Panc1 (cell line): ENCODE data around the gene METTL25B. TPM values are rescaled to one million over a fixed set of nuclear protein-coding genes. Genes with fewer than 3 reads are reported as not detected.

ENCODE experiments used
- ATAC-seq: fragments of 200-7000 bp; cut with Tn5 transposase; 2 replicates; pipeline ENCODE4 v1.9.1; 2020; ENCODE audit warnings: mild to moderate bottlenecking, moderate library complexity
- BruUV-seq: library from RNA; stranded (reverse); fragments of 400-500 nt; replicated peaks from 2 replicates; lab custom pipeline; 2021; lab: Mats Ljungman, UMichigan
- CTCF ChIA-PET: fragments of 300-600 bp; sonication (Branson Sonifier 250); formaldehyde crosslinking; loops from one replicate; lab custom pipeline; 2022; ENCODE audit warnings: antibody characterized with exemption; lab: Charles Lee
- POLR2A ChIA-PET: fragments of 300-600 bp; sonication (Branson Sonifier 250); formaldehyde crosslinking; loops from one replicate; lab custom pipeline; 2022; ENCODE audit warnings: antibody characterized with exemption; lab: Charles Lee
- DNase-seq: peaks from one replicate; pipeline ENCODE4 v3.0.0-alpha.2; 2010; ENCODE audit warnings: low read depth, low spot score
- H3K27ac ChIP-seq: 2 replicates; pipeline ENCODE4 v1.5.1; 2011; ENCODE audit warnings: mild to moderate bottlenecking, low read length, inconsistent platforms
- H3K27me3 ChIP-seq: fragments of 200-500 bp; sonication (Bioruptor generic); 2 replicates; pipeline ENCODE4 v1.6.0; 2014; ENCODE audit warnings: low read length, inconsistent platforms; ENCODE audit not compliant: control insufficient read depth, insufficient read depth
- H3K36me3 ChIP-seq: fragments of 200-500 bp; sonication (Bioruptor generic); 2 replicates; pipeline ENCODE4 v1.5.1; 2014; ENCODE audit warnings: inconsistent platforms, mild to moderate bottlenecking, low read length, moderate library complexity; ENCODE audit not compliant: control insufficient read depth, insufficient read depth
- H3K4me1 ChIP-seq: 2 replicates; pipeline ENCODE4 v1.5.1; 2011; ENCODE audit warnings: inconsistent platforms, mild to moderate bottlenecking, low read length, moderate library complexity; ENCODE audit not compliant: control insufficient read depth, insufficient read depth
- H3K4me3 ChIP-seq, 2 experiments: 2 replicates each; pipeline ENCODE4 v1.5.1; 2011 to 2012; ENCODE audit warnings: low read depth in 2 of 2, low read length in 2 of 2, mild to moderate bottlenecking in 2 of 2, inconsistent platforms in 1 of 2, moderate library complexity in 1 of 2
- H3K9me3 ChIP-seq: fragments of 200-500 bp; sonication (Bioruptor generic); 2 replicates; pipeline ENCODE4 v1.5.1; 2014; ENCODE audit warnings: low read depth, mild to moderate bottlenecking, inconsistent platforms, low read length, moderate library complexity; ENCODE audit not compliant: control insufficient read depth, insufficient read depth
- POLR2AphosphoS5 ChIP-seq: IDR thresholded peaks from 2 replicates; pipeline ENCODE4 v1.6.1; 2012; ENCODE audit warnings: mild to moderate bottlenecking, low read depth, low read length, moderate library complexity
- SIN3A ChIP-seq: IDR thresholded peaks from 2 replicates; pipeline ENCODE4 v1.6.1; 2012; ENCODE audit warnings: low read depth, mild to moderate bottlenecking, low read length, moderate library complexity, borderline replicate concordance; ENCODE audit not compliant: insufficient read depth
- TCF7L2 ChIP-seq: IDR thresholded peaks from 2 replicates; pipeline ENCODE4 v1.6.1; 2011; ENCODE audit warnings: mild to moderate bottlenecking, low read depth, low read length, inconsistent platforms
- in situ Hi-C: cut with HindIII; loops from 2 replicates; pipeline ENCODE4 v1.10.0; 2016; ENCODE audit warnings: low sequenced_read_pairs, low pct_unique_long_range_greater_than_20kb
- intact Hi-C: fragments of 100-400 bp; cut with micrococcal nuclease; formaldehyde crosslinking; loops from one replicate; pipeline ENCODE4 v1.10.0; 2022; ENCODE audit not compliant: unreplicated experiment
- total RNA-seq: library from RNA; stranded (reverse); gene quantifications from one replicate; pipeline ENCODE4 v1.2.1, GENCODE V29; 2021; ENCODE audit not compliant: unreplicated experiment
- TF ChIP-seq, protein P1 (sequence below), 2 experiments: IDR thresholded peaks; 2 replicates each; pipeline ENCODE4 v1.6.1; 2011 to 2012; ENCODE audit warnings: low read depth in 2 of 2, control low read depth in 1 of 2, low read length in 1 of 2, mild to moderate bottlenecking in 1 of 2, moderate library complexity in 1 of 2; ENCODE audit not compliant: insufficient read depth in 1 of 2
- TF ChIP-seq, protein P2 (sequence below): fragments of 450-650 bp; IDR thresholded peaks from 2 replicates; pipeline ENCODE4 v1.5.1; 2017; ENCODE audit warnings: mild to moderate bottlenecking

Gene METTL25B
- total RNA-seq, 1 experiment from 2014 or later = 32.8 TPM

DNA sequence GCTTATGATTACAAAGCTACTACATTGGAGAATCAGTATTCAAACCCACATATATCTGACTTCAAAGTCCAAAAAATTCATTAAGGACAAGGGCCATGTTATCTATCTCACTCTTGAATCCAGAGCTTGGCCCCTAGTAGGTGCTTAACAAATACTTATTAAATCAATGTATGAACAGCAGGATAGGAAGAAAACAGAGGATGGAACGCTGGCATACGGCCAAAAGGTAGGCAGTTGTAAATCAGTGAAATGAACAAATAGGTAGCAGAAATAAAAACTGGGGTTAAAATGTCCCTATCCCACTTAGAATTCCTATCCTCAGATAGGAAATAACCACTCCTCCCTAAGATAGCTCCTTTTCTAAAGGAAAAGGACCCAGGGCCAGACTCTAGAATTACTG lies 10.6 kb downstream of the METTL25B start:
- no TSS peak for BruUV-seq
- no peak overlapping the region for H3K27ac ChIP-seq
- CTCF ChIA-PET = no interaction called here
- TF ChIP-seq POLR2AphosphoS5 (no peak), TCF7L2 (no peak), SIN3A (no peak)
- TF ChIP-seq, protein P1, sequence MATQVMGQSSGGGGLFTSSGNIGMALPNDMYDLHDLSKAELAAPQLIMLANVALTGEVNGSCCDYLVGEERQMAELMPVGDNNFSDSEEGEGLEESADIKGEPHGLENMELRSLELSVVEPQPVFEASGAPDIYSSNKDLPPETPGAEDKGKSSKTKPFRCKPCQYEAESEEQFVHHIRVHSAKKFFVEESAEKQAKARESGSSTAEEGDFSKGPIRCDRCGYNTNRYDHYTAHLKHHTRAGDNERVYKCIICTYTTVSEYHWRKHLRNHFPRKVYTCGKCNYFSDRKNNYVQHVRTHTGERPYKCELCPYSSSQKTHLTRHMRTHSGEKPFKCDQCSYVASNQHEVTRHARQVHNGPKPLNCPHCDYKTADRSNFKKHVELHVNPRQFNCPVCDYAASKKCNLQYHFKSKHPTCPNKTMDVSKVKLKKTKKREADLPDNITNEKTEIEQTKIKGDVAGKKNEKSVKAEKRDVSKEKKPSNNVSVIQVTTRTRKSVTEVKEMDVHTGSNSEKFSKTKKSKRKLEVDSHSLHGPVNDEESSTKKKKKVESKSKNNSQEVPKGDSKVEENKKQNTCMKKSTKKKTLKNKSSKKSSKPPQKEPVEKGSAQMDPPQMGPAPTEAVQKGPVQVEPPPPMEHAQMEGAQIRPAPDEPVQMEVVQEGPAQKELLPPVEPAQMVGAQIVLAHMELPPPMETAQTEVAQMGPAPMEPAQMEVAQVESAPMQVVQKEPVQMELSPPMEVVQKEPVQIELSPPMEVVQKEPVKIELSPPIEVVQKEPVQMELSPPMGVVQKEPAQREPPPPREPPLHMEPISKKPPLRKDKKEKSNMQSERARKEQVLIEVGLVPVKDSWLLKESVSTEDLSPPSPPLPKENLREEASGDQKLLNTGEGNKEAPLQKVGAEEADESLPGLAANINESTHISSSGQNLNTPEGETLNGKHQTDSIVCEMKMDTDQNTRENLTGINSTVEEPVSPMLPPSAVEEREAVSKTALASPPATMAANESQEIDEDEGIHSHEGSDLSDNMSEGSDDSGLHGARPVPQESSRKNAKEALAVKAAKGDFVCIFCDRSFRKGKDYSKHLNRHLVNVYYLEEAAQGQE (IDR thresholded peaks at IDR 0.05; ENCODE audit: insufficient read depth in 1 of 2, low read depth in 2 of 2, low read length in 1 of 2) = no peak
- TF ChIP-seq, protein P2, sequence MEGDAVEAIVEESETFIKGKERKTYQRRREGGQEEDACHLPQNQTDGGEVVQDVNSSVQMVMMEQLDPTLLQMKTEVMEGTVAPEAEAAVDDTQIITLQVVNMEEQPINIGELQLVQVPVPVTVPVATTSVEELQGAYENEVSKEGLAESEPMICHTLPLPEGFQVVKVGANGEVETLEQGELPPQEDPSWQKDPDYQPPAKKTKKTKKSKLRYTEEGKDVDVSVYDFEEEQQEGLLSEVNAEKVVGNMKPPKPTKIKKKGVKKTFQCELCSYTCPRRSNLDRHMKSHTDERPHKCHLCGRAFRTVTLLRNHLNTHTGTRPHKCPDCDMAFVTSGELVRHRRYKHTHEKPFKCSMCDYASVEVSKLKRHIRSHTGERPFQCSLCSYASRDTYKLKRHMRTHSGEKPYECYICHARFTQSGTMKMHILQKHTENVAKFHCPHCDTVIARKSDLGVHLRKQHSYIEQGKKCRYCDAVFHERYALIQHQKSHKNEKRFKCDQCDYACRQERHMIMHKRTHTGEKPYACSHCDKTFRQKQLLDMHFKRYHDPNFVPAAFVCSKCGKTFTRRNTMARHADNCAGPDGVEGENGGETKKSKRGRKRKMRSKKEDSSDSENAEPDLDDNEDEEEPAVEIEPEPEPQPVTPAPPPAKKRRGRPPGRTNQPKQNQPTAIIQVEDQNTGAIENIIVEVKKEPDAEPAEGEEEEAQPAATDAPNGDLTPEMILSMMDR = no peak
- H3K4me3 ChIP-seq = no peak overlapping the region
- ATAC-seq = no peak
- DNase-seq = no peak
- H3K4me1 ChIP-seq = peaks cover 22% of the 10 kb centered on the region
- no peaks in the 10 kb centered on the region for H3K9me3 ChIP-seq
- no peaks in the 10 kb centered on the region for H3K27me3 ChIP-seq
- intact Hi-C loops (no loop called here), in situ Hi-C loops (no loop called here)
- H3K36me3 ChIP-seq = peaks cover 18% of the 10 kb centered on the region
- POLR2A ChIA-PET = no interaction called here

DNA sequence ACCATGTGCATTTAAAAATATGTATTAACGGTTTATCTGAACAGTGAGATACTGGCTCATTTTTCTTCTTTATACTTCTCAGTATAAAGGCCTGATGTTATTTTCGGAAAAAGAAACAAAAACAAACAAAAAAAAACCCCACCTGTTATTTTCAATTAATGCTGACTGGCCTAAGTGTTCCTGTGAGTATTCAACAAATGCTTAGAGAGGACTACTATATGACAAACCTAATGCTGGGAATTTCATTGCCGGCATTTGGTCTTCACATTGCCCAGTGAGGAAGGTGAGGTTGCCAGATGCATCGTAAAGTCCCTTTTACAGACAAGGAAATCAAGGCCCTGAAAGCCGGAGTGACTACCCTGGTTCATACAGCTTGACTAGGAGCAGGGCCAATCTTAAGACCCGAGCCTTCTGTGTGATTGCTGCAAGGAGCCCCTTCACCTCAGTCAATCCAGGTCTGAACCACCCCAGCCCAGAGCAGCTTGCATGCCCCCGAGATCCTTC lies 12.0 kb downstream of the METTL25B start:
- TSS peak; percentile 14 for BruUV-seq
- Histone ChIP-seq H3K36me3 (peaks cover 21% of the 10 kb centered on the region), H3K27ac (peak overlapping the region; percentile 95), H3K4me1 (peaks cover 29% of the 10 kb centered on the region), H3K27me3 (no peaks in the 10 kb centered on the region), H3K9me3 (no peaks in the 10 kb centered on the region), H3K4me3 (peak overlapping the region; percentile 79 to 96)
- intact Hi-C loops = no loop called here
- CTCF ChIA-PET = interaction anchor here (1.0 kb wide), 1 partner anchor 120 kb away, joined by 4 read pairs; no protein-coding TSS in a partner anchor
- POLR2A ChIA-PET = interaction anchor here (1.0 kb wide), 2 partner anchors 27 to 50 kb away, joined by 3 read pairs; partner anchors contain the start of gene PRCC
- DNase-seq = no peak
- TF ChIP-seq TCF7L2 = no peak
- TF ChIP-seq, protein P2 = no peak
- no peak for TF ChIP-seq SIN3A
- TF ChIP-seq, protein P1 (IDR thresholded peaks at IDR 0.05; ENCODE audit: insufficient read depth in 1 of 2, low read depth in 2 of 2, low read length in 1 of 2) = no peak
- TF ChIP-seq POLR2AphosphoS5 = no peak
- peak; percentile 10 for ATAC-seq
- in situ Hi-C loops = no loop called here
